Measurements from ENCODE around the gene MBD4.

GRCh38 chr3:129403450-129403849 lies 36.3 kb downstream of the MBD4 start:
- TF ChIP-seq JUND (IDR thresholded peaks at IDR 0.05) (no peak), CTCF (IDR thresholded peaks at IDR 0.05 in 2 of 3, conservative IDR thresholded peaks at IDR 0.05 in 1 of 3; ENCODE audit: borderline replicate concordance in 1 of 3, insufficient read depth in 1 of 3, low read depth in 2 of 3, low read length in 2 of 3) (no peak), MAX (IDR thresholded peaks at IDR 0.05) (no peak), SIN3A (IDR thresholded peaks at IDR 0.05; ENCODE audit: low read depth) (no peak), EGR1 (IDR thresholded peaks at IDR 0.05; ENCODE audit: low read depth) (no peak), ELF1 (IDR thresholded peaks at IDR 0.05; ENCODE audit: borderline replicate concordance, low read depth) (no peak), ATF3 (IDR thresholded peaks at IDR 0.05) (no peak), ZBTB33 (IDR thresholded peaks at IDR 0.05; ENCODE audit: extremely low read depth, insufficient replicate concordance, low read length) (no peak), FOSL1 (IDR thresholded peaks at IDR 0.05; ENCODE audit: low read depth) (no peak), POLR2A (IDR thresholded peaks at IDR 0.05; ENCODE audit: borderline replicate concordance, extremely low read depth, insufficient read depth, insufficient read length) (no peak), ZFX (IDR thresholded peaks at IDR 0.05) (no peak), EZH2phosphoT487 (IDR thresholded peaks at IDR 0.05; ENCODE audit: borderline replicate concordance) (no peak)

All from HCT116 (cell line).